Aortic smooth muscle cell (primary cell): ENCODE results near the gene CGRRF1. TPM values are rescaled to one million over a fixed set of nuclear protein-coding genes. Genes with fewer than 3 reads are reported as not detected.

Source experiments
- total RNA-seq: library from RNA; depleted of rRNA; stranded (reverse); fragments of >200 nt; gene quantifications from 2 replicates; pipeline ENCODE4 v1.2.3, GENCODE V29; 2014

The CGRRF1 gene
- total RNA-seq = 10.4 TPM in 2 replicates

DNA sequence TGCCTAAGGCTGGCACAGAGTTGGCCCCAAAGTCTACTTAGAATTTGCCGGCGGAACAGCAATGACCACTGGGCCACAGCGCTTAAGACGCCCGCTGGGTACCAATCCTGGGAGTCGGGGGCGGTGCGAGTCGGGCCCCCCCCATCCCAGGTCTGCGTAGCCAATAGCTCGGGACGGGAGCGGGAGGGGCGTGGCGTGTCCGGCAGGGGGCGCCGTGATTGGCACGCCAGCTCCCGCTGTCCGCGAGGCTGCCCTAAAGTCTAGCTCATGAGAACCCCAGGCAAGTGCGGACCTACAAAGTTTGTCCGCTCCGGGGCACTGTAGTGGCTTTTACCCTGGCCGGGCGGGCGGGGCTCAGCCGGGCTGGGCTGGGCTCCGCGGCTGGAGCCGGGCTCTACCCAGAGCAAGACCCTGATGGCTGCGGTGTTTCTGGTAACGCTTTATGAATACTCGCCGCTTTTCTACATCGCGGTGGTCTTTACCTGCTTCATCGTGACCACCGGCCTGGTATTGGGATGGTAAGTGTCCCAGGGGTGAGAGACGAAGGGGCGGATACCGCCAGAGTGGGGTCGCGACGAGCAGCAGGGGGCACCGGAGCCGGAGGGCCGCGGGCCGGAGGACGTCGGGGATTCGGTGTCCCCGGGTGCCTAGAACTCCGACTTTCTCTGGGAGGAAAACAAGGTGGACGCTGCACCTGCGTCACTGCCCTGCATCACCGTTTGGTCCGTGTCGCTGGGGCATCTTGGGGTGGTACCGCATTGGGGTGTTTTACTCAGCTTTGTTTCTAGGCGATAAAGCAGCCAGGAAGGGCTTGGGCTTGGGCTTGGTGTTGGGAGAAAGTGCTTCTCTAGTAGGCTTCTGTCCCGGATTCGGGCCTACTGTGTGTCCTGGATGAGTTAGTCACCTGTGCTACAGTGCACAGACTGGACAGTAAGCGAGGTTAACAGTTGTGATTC, at the start of gene CGRRF1:
CGRRF1 (plus strand) TSS at position 361 of the 956 bp plus-strand sequence; CDS start at position 415, 54 bp downstream.

DNA sequence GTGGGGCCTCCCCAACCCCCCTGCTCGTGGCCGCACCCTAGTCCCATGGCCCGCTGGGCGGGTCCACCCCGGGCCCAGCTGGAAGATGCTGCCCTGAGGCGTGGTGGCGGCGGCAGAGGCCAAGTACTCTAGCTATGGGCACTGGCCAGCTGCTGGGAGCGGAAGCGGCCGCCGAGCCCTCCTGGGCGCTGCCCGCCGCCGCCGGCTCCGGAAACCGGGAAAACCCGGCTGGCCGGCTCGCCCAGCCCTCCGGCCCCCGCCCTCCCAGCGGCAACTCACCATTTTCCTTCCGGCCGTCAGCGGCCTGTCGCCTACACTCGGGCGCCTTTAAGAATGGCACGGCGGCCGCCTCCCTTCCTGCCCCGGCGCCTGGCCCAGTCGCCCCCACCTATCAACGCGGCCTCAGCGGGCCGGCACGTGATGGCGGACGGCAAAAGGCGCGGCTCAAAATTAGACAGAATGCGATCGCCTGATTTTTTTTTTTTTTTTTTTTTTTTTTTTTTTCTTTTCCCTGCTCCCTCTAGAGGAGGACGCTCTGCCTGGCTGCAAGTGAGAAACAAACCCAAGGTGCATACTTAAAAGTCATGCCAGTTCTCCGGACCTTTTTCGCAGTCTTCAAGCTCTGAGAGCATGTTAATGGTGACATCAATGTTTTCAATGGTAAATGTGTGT, 20.9 kb upstream of the CGRRF1 start, which contains the start of gene GMFB:
GMFB (minus strand) TSS at position 335 of the 672 bp plus-strand sequence; CDS start at position 282, 53 bp downstream.

GRCh38 chr14:54566410-54567223, 56.9 kb downstream of the CGRRF1 start, which contains the start of gene SAMD4A:
TSS of gene SAMD4A (plus strand) at chr14:54567128. CDS start at chr14:54567917, 789 bp downstream.

Other genes starting within 250 kb of the CGRRF1 start
- gene CDKN3, start 112.9 kb upstream of the CGRRF1 start, total RNA-seq = 52.8 and 68.6 TPM in 2 replicates
- gene CNIH1, start 68.5 kb upstream of the CGRRF1 start, total RNA-seq = 81.1 and 109 TPM in 2 replicates
- 86.5 and 104 TPM in 2 replicates for gene GMFB, start 20.9 kb upstream of the CGRRF1 start, total RNA-seq
- 19.7 and 22.3 TPM in 2 replicates for gene SAMD4A, start 57.2 kb downstream of the CGRRF1 start, total RNA-seq